Sigmoid colon (tissue), 7 donors: Measurements from ENCODE around the gene ST6GAL2. TPM values are rescaled to one million over a fixed set of nuclear protein-coding genes. Genes with fewer than 3 reads are reported as not detected.

Experiments used
- DNase-seq: peaks from one replicate; pipeline ENCODE4 v3.0.0-alpha.2; 2019
- H3K27ac ChIP-seq, 4 donors: fragments of 200-600 bp; sonication (generic); one replicate each; pipeline ENCODE4 v1.5.1; 2016 to 2019; ENCODE audit warnings: mild to moderate bottlenecking in 1 of 4
- H3K27me3 ChIP-seq, 3 donors: fragments of 200-600 bp; sonication (generic); one replicate each; pipeline ENCODE4 v1.5.1; 2019; ENCODE audit warnings: mild to moderate bottlenecking in 1 of 3
- H3K36me3 ChIP-seq, 4 donors: fragments of 200-600 bp; sonication (generic); one replicate each; pipeline ENCODE4 v1.5.1; 2016 to 2019
- H3K4me1 ChIP-seq, 4 donors: fragments of 200-600 bp; sonication (generic); one replicate each; pipeline ENCODE4 v1.5.1; 2017 to 2019
- H3K4me3 ChIP-seq, 4 donors: fragments of 200-600 bp; sonication (generic); one replicate each; pipeline ENCODE4 v1.5.1; 2017 to 2019; ENCODE audit warnings: mild to moderate bottlenecking in 2 of 4, moderate library complexity in 1 of 4
- H3K9me3 ChIP-seq, 4 donors: fragments of 200-600 bp in 3 of 4; sonication (generic) in 3 of 4; one replicate each; pipeline versions ENCODE4 v1.5.1 to v1.6.1; 2013 to 2019
- CTCF ChIP-seq, 4 experiments: fragments of 450-650 bp in 3 of 4; fragments of 200-600 bp in 1 of 4; IDR thresholded peaks; one replicate each; pipeline ENCODE4 v1.5.1; 2016 to 2019; ENCODE audit warnings: antibody characterized with exemption in 4 of 4, mild to moderate bottlenecking in 3 of 4, moderate library complexity in 2 of 4
- EP300 ChIP-seq, 4 donors: sonication (generic); formaldehyde crosslinking; IDR thresholded peaks; one replicate each; pipeline ENCODE4 v1.6.1; 2017; ENCODE audit warnings: antibody characterized with exemption in 4 of 4
- POLR2A ChIP-seq, 2 donors: fragments of 450-650 bp; IDR thresholded peaks; one replicate each; pipeline ENCODE4 v1.6.1; 2016; ENCODE audit warnings: antibody characterized with exemption in 2 of 2, mild to moderate bottlenecking in 2 of 2, moderate library complexity in 2 of 2
- POLR2AphosphoS5 ChIP-seq, 4 donors: sonication (generic); formaldehyde crosslinking; IDR thresholded peaks; one replicate each; pipeline ENCODE4 v1.6.1; 2017; ENCODE audit warnings: antibody characterized with exemption in 4 of 4
- WGBS, 2 donors: extraction: QIAGEN DNeasy Blood & Tissue Kit; methylation state at CpG; one replicate each; pipeline ENCODE4 v1.1.7; 2013; 5-methylcytosine and 5-hydroxymethylcytosine counted together
- intact Hi-C: fragments of 100-400 bp; cut with DNase I; formaldehyde crosslinking; loops from one replicate; pipeline ENCODE4 v1.15.1; 2023
- polyA plus RNA-seq, 3 donors: library from polyadenylated mRNA; stranded (reverse); fragments of 200-250 nt; gene quantifications; one replicate each; pipeline ENCODE4 v1.2.3, GENCODE V29; 2013
- total RNA-seq, 4 donors: library from RNA; depleted of rRNA; stranded (reverse); fragments of >200 nt; gene quantifications; one replicate each; pipeline ENCODE4 v1.1.0, GENCODE V29; 2016
- donor health status: healthy with polysubstance abuse.
- donor health status: Bipolar disorder and iron deficiency.
- donor health status: healthy.

Gene ST6GAL2
- total and polyA plus RNA-seq, 7 donors: under 0.01 to 6.2 (median 0.83) TPM

- Histone ChIP-seq H3K4me1 (no peaks in the 10 kb centered on the region), H3K27me3 (no peaks in the 10 kb centered on the region), H3K4me3 (no peak overlapping the region), H3K9me3 (peaks cover 0 to 3% (median 0%) of the 10 kb centered on the region in 4 donors), H3K36me3 (no peaks in the 10 kb centered on the region), H3K27ac (no peak overlapping the region)
- no peak for TF ChIP-seq CTCF (IDR thresholded peaks at IDR 0.05)
- TF ChIP-seq POLR2AphosphoS5 (IDR thresholded peaks at IDR 0.05): no peak
- TF ChIP-seq POLR2A (IDR thresholded peaks at IDR 0.05): no peak
- no peak for TF ChIP-seq EP300 (IDR thresholded peaks at IDR 0.05)
- 8 to 40% methylated on average over 1 of the region's 1 CpG for WGBS, 2 donors
- intact Hi-C loops: no loop called here
- no peak for DNase-seq
Observed at GRCh38 chr2:106919012-106919411, 33.0 kb upstream of the ST6GAL2 start.

- no peak for TF ChIP-seq EP300 (IDR thresholded peaks at IDR 0.05)
- TF ChIP-seq CTCF (IDR thresholded peaks at IDR 0.05): no peak
- TF ChIP-seq POLR2AphosphoS5 (IDR thresholded peaks at IDR 0.05): no peak
- TF ChIP-seq POLR2A (IDR thresholded peaks at IDR 0.05): no peak
- Histone ChIP-seq H3K9me3 (no peaks in the 10 kb centered on the region), H3K4me3 (no peak overlapping the region), H3K27me3 (no peaks in the 10 kb centered on the region), H3K36me3 (no peaks in the 10 kb centered on the region), H3K27ac (no peak overlapping the region), H3K4me1 (no peaks in the 10 kb centered on the region)
- DNase-seq: no peak
- WGBS, 2 donors: 88 to 95% methylated on average over 2 of the region's 2 CpGs
- intact Hi-C loops: no loop called here
Observed at GRCh38 chr2:106904242-106904641, 18.3 kb upstream of the ST6GAL2 start.

- Histone ChIP-seq H3K27me3 (no peaks in the 10 kb centered on the region), H3K27ac (no peak overlapping the region), H3K9me3 (no peaks in the 10 kb centered on the region), H3K36me3 (no peaks in the 10 kb centered on the region), H3K4me1 (no peaks in the 10 kb centered on the region), H3K4me3 (no peak overlapping the region)
- 66 to 86% methylated on average over 7 of the region's 7 CpGs for WGBS, 2 donors
- DNase-seq: no peak
- TF ChIP-seq EP300 (IDR thresholded peaks at IDR 0.05): no peak
- no peak for TF ChIP-seq CTCF (IDR thresholded peaks at IDR 0.05)
- TF ChIP-seq POLR2A (IDR thresholded peaks at IDR 0.05): no peak
- no peak for TF ChIP-seq POLR2AphosphoS5 (IDR thresholded peaks at IDR 0.05)
- intact Hi-C loops: no loop called here
Observed at GRCh38 chr2:106899786-106900530, 14.0 kb upstream of the ST6GAL2 start.

- H3K4me3 ChIP-seq: no peak overlapping the region
- TF ChIP-seq POLR2AphosphoS5 (IDR thresholded peaks at IDR 0.05) (no peak), CTCF (IDR thresholded peaks at IDR 0.05) (no peak), EP300 (IDR thresholded peaks at IDR 0.05) (no peak), POLR2A (IDR thresholded peaks at IDR 0.05) (no peak)
- 89 to 90% methylated on average over 7 of the region's 7 CpGs for WGBS, 2 donors
- H3K9me3 ChIP-seq: no peaks in the 10 kb centered on the region
- intact Hi-C loops: no loop called here
- no peaks in the 10 kb centered on the region for H3K4me1 ChIP-seq
- no peak for DNase-seq
- H3K27ac ChIP-seq: no peak overlapping the region
- no peaks in the 10 kb centered on the region for H3K36me3 ChIP-seq
- H3K27me3 ChIP-seq: no peaks in the 10 kb centered on the region
Observed at GRCh38 chr2:106894545-106894944, 8.6 kb upstream of the ST6GAL2 start.

GRCh38 chr2:106892048-106892447 lies 6.1 kb upstream of the ST6GAL2 start:
- intact Hi-C loops: no loop called here
- Histone ChIP-seq H3K4me1 (peaks cover 0 to 9% (median 7%) of the 10 kb centered on the region in 4 donors), H3K27ac (no peak overlapping the region), H3K36me3 (no peaks in the 10 kb centered on the region), H3K4me3 (no peak overlapping the region), H3K27me3 (peaks cover 0 to 9% (median 0%) of the 10 kb centered on the region in 3 donors), H3K9me3 (no peaks in the 10 kb centered on the region)
- no peak for DNase-seq
- TF ChIP-seq POLR2A (IDR thresholded peaks at IDR 0.05): no peak
- no peak for TF ChIP-seq CTCF (IDR thresholded peaks at IDR 0.05)
- no peak for TF ChIP-seq POLR2AphosphoS5 (IDR thresholded peaks at IDR 0.05)
- no peak for TF ChIP-seq EP300 (IDR thresholded peaks at IDR 0.05)
- WGBS, 2 donors: 47 to 70% methylated on average over 2 of the region's 2 CpGs
